Measurements from ENCODE around the gene PLEKHG4B.

DNA sequence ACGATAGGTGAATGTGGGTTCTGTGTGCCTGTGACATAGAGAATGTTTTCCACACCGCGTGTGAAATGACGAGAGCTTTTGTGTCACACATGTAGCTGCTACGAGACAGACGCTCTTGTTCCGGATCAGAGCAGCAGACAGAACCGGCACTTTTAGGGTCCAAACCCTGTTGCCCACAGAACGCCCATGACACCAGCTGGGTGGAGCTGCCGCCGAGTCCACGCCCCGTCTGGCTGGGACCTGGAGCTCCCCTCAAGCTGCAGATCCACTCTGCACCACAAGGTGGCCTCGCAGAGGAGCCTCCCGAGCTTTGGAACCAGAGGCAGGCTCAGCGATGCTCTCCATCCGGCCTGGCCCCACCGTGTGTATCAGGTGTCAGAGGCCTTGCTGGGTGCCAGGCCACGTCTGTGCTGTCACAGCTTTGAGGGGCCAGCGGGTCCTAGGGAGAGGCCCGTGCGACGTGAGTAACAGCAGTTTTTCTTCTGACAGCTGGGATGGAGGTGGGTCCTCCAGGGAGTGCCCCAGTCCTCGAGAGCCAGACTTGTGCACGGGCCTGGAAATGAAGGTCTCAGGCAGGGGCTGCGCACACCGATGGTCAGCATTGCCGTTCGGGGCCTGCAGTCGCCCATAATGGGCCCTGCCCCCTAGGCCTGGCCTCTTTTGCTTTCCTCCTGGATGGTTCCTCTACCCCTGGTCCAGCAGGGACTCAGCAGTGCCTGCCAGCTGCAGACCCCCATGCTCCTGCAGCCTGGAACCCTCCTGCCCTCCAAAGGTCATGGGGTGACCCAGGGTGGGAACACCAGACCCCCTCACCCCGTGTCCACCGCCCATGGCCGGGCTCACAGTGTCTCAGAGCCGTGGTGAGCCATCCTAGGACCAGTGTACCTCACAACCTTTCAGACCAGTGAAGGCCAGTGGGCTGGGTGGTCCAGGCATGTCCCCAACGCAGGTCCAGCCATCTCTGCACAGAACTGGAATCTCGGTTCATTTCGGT lies 96.8 kb downstream of the PLEKHG4B start:
- no peak for TF ChIP-seq EZH2 (optimal IDR thresholded peaks at IDR 0.05; ENCODE audit: low read depth, low read length)
- TF ChIP-seq, protein P1, sequence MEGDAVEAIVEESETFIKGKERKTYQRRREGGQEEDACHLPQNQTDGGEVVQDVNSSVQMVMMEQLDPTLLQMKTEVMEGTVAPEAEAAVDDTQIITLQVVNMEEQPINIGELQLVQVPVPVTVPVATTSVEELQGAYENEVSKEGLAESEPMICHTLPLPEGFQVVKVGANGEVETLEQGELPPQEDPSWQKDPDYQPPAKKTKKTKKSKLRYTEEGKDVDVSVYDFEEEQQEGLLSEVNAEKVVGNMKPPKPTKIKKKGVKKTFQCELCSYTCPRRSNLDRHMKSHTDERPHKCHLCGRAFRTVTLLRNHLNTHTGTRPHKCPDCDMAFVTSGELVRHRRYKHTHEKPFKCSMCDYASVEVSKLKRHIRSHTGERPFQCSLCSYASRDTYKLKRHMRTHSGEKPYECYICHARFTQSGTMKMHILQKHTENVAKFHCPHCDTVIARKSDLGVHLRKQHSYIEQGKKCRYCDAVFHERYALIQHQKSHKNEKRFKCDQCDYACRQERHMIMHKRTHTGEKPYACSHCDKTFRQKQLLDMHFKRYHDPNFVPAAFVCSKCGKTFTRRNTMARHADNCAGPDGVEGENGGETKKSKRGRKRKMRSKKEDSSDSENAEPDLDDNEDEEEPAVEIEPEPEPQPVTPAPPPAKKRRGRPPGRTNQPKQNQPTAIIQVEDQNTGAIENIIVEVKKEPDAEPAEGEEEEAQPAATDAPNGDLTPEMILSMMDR (IDR thresholded peaks at IDR 0.05; ENCODE audit: low read length) = peak; percentile 95

All from MM.1S (cell line).